ENCODE measurements around the gene GPX2.

The GPX2 gene

DNA sequence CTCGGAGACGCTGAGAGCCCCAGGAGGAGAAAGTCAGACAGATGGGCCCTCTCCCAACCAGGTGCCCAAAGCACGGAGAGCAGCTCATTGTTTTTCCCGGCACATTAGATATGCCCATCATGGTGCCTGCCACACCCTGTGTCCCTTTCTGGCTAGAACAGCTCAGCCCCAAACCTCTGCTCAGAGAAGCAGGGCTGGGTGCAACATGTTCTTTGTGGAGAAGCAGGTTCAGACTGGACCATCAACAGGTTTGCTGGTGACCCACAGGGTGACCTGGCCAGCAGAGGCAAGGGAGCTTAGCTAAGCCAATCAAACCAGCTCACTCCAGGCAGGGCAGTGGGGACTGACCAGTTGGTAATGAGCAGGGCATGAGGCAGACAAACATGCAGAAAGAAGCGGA is 16.2 kb upstream of the GPX2 start:
- FAIRE-seq: no peak

DNA sequence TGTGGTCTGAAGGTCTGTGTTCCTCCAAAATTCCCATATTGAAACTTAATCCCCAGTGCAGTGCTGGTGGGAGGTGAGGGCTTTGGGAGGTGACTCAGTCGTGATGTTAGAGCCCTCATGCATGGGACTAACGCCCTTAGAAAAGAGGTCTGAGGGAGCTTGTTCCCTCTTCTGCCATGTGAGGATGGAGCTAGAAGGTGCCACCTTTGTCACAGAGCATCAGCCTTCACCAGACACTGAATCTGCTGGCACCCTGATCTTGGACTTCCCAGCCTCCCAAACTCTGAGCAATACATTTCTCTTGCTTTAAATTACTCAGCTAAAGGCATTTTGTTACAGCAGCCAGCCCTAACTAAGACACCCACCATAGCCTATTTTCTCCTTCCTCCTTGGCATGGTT is 15.7 kb upstream of the GPX2 start:
- FAIRE-seq: no peak

- no peak for FAIRE-seq
Observed at GRCh38 chr14:64956697-64957406, 14.3 kb upstream of the GPX2 start.

DNA sequence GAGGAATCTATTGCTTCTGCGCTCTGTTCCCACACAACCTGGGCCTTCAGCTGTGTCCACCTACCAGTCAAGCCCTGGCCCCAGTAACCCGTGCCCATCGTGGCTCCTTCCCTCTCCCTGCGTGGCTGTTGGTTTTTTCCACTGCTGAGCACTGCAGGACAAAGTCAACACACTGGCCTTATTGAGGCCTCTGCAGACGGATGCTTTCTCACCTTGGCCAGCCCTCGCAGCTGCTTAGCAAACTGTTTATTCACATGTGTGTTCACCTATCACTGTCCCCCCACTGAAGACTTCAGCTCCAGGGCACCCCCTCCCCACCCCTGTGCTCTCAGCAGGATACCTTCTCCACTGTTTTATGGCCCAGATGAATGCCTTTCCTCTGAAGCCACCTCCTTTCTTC is 12.8 kb upstream of the GPX2 start:
- FAIRE-seq: no peak

- FAIRE-seq: no peak
Observed at GRCh38 chr14:64954491-64955240, 12.1 kb upstream of the GPX2 start.

GRCh38 chr14:64953661-64954060 is 11.1 kb upstream of the GPX2 start:
- no peak for FAIRE-seq

DNA sequence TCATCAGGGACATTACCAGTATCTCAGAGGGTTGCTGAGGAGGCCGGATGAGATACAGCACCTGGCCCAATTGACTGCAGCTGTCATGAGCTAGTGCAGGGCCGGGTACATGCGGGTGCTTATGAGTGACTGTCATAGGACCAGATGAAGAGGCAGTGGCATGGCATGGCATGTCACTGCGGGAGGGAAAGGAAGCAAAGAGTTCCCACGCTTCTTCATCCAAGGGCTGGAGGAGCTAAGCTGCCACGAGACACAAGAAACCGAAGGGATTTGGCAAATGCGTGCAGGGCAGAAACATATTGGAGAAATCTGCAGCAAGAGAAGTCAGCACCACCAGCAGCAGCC is 10.7 kb upstream of the GPX2 start:
- FAIRE-seq: no peak

- no peak for FAIRE-seq
Observed at GRCh38 chr14:64952598-64953309, 10.2 kb upstream of the GPX2 start.

GRCh38 chr14:64951724-64952123 is 9.2 kb upstream of the GPX2 start:
- no peak for FAIRE-seq

DNA sequence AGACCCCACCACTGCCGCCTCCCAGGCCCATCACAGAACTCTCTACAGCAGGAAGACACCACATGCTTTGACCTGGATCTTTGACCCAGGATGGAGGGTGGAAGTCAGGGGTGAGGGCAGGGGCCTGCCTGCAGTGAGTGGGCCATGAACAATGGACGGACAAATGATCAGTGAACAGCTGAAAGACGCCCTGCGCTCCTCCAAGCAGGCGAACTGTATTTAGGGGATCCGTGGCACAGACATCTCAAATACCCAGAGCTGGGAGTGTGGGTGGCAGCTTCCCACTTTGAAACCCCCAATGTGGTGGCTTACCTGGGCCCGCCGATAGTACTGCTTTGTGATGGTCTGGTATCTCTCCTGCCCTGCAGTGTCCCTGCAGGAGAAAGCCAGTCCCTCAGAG is 8.7 kb upstream of the GPX2 start:
- no peak for FAIRE-seq

DNA sequence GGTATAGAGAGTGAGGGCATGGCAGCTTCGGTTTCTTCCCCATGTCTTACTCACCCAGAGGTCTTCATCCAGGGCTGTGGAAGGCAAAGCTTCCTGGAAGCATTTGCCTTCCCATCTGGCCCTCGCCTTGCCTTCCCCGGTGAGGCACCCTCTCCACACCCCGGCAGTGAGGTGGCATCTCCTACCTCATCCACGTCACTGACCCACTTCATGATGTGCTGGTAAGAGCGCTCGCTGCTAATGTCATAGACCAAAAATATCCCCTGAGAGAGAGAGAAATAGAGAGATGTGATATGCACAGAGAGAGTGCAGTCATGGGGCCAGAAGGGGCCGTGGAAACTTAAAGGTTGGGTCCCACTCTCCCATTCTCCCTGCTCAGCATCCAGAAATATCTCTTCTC is 8.3 kb upstream of the GPX2 start:
- no peak for FAIRE-seq

- FAIRE-seq: no peak
Observed at GRCh38 chr14:64948612-64949210, 6.2 kb upstream of the GPX2 start.

- no peak for FAIRE-seq
Observed at GRCh38 chr14:64947710-64948611, 5.4 kb upstream of the GPX2 start.

GRCh38 chr14:64946310-64947045 is 3.9 kb upstream of the GPX2 start:
- no peak for FAIRE-seq

DNA sequence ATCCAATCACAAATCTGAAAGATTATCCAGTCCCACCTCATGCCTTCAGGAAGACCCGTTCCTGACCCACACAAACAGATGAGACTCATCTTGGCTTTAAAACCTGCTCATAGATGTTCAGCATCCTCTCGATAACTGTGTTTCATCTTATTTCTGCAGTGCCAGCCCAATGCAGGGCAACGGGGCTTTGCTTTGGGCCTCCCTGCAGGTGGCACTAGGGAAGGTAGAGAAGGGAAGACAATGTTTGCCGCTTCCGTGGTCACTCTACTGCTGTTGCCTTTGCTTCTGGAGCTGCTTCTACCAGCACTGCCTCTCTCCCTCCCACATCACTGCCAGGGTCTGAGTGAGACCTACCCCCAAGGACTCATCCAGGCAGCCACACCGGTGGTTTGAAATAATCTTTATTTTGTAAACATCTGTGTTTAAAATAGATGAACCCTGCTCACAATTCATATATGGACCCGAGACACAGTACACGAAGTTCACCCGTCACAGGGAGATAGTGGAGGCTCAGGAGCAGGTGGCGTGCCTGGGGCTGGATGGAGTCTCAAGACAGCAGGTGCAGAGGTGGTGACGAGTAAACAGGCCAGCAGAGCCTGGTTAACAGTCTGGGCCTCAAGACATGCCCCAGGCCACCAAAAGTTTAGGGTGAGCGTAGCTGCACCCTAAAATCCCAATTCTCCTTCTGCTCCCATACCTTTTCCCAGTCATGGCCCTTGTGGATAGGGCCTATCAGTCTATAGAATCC is 3.1 kb upstream of the GPX2 start:
- no peak for FAIRE-seq

DNA sequence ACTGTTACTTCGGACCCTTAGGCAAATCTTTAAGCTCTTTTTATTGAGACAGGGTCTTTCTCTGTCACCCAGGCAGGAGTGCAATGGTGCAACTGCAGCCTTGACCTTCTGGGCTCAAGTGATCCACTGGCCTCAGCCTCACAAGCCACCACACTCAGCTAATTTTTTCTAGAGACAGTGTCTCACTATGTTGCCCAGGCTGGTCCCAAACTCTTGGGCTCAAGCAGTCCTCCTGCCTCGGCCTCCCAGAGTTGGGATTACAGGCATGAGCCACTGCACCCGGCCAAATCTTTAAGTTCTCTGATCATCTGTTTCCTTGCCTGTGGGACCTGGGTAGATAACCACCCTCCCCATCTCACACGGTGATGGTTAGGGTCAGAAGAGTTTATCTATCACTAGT is 2.3 kb upstream of the GPX2 start:
- no peak for FAIRE-seq

DNA sequence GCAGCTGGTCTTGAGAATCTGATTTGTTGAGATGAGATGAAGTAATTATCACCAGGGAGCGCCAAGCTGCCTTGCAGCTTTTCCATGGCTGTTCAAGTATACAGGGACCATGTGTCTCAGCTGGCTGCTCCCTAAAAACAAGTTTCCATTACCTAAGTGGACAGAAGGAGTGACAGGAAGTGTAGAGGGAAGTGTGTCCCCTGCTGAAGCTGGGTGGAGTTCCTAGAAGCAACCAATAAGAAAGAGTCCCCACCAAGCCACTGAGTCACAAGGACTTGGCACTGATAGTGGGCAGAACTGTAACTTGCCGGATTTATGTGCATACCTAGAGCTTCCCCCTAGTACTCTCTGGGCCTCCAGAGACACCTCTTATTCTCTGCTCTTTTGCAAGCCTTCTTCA is 1.5 kb upstream of the GPX2 start:
- FAIRE-seq: no peak

DNA sequence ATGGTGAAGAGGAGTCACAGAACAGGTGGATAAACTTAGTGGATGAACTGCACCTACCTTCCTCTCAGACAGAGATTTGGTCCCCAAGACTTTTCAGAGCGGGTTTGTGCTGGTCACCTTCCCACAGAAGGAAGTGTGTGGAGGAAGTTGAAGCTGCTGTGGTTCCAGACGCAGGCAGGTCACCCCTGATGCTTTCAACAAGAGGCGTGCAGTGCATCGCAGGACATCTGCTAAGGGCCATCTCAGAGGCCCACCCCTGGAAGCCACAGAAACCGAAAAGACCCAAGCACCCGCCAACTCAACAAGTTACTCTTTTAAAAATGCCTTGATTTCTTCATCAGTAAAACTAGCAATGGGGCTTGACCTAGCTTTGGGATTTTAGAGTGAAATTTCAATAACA is 1.0 kb upstream of the GPX2 start:
- no peak for FAIRE-seq

- FAIRE-seq: no peak
Observed at GRCh38 chr14:64940336-64940910, 2.1 kb downstream of the GPX2 start.

DNA sequence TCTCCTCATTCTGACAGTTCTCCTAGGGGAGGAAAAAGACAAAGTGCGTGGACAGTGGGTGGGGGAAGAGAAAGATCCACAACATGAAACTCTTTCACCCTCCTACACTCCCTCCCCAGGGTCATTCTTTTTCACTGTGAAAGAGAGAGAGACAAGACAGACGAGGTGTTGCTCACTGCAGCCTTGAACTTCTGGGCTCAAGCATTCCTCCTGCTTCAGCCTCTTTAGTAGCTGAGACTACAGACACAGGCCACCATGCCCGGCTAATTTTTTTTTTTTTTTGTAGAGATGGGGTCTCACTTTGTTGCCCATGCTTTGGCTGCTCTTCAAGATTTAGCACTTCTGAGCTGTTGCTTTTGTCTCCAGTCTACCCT is 2.7 kb downstream of the GPX2 start:
- no peak for FAIRE-seq

Data from TTC549 (cell line).